Lower leg skin (tissue), 4 donors: Measurements from ENCODE around the gene SLC17A3. TPM values are rescaled to one million over a fixed set of nuclear protein-coding genes. Genes with fewer than 3 reads are reported as not detected.

Source experiments
- DNase-seq, 2 donors: peaks; one replicate each; pipeline ENCODE4 v3.0.0-alpha.2; 2019; ENCODE audit warnings: low spot score in 2 of 2
- H3K4me3 ChIP-seq: fragments of 200-600 bp; sonication (generic); 2 replicates; pipeline ENCODE4 v1.5.1; 2017; ENCODE audit warnings: mild to moderate bottlenecking, low read depth; ENCODE audit not compliant: poor library complexity, severe bottlenecking
- POLR2A ChIP-seq, 2 donors: fragments of 450-650 bp; IDR thresholded peaks; one replicate each; pipeline ENCODE4 v1.6.1; 2016 to 2017; ENCODE audit warnings: antibody characterized with exemption in 2 of 2, mild to moderate bottlenecking in 1 of 2, moderate library complexity in 1 of 2
- WGBS, 2 donors: methylation state at CpG; one replicate each; pipeline ENCODE4 v1.1.5; 2018; 5-methylcytosine and 5-hydroxymethylcytosine counted together
- intact Hi-C: fragments of 100-400 bp; cut with DNase I; formaldehyde crosslinking; loops from one replicate; pipeline ENCODE4 v1.15.0; 2023; ENCODE audit warnings: low total_unique reads
- total RNA-seq, 4 donors: library from RNA; depleted of rRNA; stranded (reverse); fragments of >200 nt; gene quantifications; one replicate each; pipeline ENCODE4 v1.1.0, GENCODE V29; 2016
- TF ChIP-seq, protein P1 (sequence below), 3 donors: fragments of 450-650 bp; IDR thresholded peaks; one replicate each; pipeline ENCODE4 v1.5.1; 2016; ENCODE audit warnings: antibody characterized with exemption in 3 of 3, mild to moderate bottlenecking in 3 of 3, moderate library complexity in 2 of 3

The SLC17A3 gene
- total RNA-seq, 4 donors from 2014 or later = not detected

DNA sequence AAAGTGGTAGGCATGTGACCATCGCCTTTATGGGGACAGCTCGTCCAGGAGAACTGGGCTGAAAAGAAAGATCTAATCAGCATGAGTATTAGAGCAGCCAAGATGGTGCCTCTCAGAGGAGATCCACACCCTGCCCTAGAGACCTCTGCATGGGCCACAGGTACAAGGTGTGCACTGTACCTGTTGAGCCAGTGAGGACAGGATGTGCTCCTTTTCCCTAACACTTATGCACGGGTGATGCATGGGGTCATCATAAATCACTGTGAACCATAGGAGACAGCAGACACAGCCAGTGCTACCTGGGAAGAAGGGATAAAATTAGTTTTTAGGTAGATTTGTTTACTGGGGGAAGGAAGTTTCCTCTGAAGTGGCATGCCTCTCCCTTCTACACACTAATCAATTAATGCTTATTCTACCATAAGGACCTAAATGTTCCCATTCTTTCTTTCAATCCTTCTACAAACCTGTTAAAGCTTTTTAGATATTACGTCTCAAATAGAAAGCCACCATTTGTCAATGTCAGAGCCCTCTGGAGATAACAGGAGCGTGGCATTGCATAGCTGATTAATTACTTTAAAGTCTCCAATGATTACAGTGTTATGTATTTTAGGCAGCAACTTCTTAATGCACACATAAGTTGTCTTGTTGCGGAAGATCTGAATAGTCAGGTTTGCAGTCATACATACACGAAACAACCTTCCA lies 42.9 kb upstream of the SLC17A3 start:
- DNase-seq = no peak
- WGBS, 2 donors = 78 to 84% methylated on average over 7 of the region's 7 CpGs
- no peak overlapping the region for H3K4me3 ChIP-seq
- TF ChIP-seq, protein P1, sequence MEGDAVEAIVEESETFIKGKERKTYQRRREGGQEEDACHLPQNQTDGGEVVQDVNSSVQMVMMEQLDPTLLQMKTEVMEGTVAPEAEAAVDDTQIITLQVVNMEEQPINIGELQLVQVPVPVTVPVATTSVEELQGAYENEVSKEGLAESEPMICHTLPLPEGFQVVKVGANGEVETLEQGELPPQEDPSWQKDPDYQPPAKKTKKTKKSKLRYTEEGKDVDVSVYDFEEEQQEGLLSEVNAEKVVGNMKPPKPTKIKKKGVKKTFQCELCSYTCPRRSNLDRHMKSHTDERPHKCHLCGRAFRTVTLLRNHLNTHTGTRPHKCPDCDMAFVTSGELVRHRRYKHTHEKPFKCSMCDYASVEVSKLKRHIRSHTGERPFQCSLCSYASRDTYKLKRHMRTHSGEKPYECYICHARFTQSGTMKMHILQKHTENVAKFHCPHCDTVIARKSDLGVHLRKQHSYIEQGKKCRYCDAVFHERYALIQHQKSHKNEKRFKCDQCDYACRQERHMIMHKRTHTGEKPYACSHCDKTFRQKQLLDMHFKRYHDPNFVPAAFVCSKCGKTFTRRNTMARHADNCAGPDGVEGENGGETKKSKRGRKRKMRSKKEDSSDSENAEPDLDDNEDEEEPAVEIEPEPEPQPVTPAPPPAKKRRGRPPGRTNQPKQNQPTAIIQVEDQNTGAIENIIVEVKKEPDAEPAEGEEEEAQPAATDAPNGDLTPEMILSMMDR (IDR thresholded peaks at IDR 0.05) = no peak
- no peak for TF ChIP-seq POLR2A (IDR thresholded peaks at IDR 0.05)
- intact Hi-C loops = no loop called here

DNA sequence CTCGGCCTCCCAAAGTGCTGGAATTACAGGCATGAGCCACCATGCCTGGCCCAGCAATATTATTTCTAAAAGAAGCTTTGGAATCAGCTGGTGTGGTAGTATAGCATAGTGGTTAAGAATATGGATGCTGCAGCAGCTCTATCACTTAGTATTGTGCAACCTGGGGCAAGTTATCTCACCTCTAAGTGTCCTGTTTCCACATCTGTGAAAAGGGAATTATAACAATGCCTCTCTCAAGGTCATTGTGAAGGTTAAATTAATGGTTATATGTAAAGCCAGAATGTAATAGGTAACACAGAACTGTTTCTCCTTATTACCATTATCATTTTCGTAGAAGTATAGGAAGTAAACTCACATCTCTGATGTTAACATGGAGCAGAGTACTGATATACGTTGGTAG lies 42.3 kb upstream of the SLC17A3 start:
- intact Hi-C loops = no loop called here
- WGBS, 2 donors = 79 to 83% methylated on average over 3 of the region's 3 CpGs
- no peak overlapping the region for H3K4me3 ChIP-seq
- TF ChIP-seq, protein P1 (IDR thresholded peaks at IDR 0.05) = no peak
- TF ChIP-seq POLR2A (IDR thresholded peaks at IDR 0.05) = no peak
- DNase-seq = no peak

- 62 to 81% methylated on average over 3 of the region's 3 CpGs for WGBS, 2 donors
- DNase-seq = no peak
- intact Hi-C loops = no loop called here
- H3K4me3 ChIP-seq = no peak overlapping the region
- no peak for TF ChIP-seq POLR2A (IDR thresholded peaks at IDR 0.05)
- TF ChIP-seq, protein P1 (IDR thresholded peaks at IDR 0.05) = no peak
Observed at GRCh38 chr6:25913741-25914140, 39.7 kb upstream of the SLC17A3 start.

DNA sequence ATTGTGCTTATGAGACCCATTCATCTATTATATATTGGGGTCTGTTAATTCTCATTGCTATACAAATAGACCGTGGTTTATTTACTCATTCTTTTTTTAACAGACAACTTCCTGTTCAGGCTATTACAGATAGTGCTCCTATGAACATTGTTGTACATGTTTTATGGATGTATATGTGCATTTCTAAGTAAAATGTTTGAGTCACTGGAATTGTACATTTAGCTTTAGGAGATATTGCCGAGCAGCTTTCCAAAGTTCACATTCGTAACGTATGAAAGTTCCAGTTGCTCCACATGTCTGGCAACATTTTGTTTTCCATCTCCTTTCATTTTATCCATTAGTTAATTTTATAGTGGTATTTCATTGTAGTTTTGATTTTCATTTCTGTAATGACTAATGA lies 37.3 kb upstream of the SLC17A3 start:
- no peak for DNase-seq
- no peak overlapping the region for H3K4me3 ChIP-seq
- TF ChIP-seq, protein P1 (IDR thresholded peaks at IDR 0.05) = no peak
- TF ChIP-seq POLR2A (IDR thresholded peaks at IDR 0.05) = no peak
- 76 to 81% methylated on average over 4 of the region's 4 CpGs for WGBS, 2 donors
- intact Hi-C loops = no loop called here

DNA sequence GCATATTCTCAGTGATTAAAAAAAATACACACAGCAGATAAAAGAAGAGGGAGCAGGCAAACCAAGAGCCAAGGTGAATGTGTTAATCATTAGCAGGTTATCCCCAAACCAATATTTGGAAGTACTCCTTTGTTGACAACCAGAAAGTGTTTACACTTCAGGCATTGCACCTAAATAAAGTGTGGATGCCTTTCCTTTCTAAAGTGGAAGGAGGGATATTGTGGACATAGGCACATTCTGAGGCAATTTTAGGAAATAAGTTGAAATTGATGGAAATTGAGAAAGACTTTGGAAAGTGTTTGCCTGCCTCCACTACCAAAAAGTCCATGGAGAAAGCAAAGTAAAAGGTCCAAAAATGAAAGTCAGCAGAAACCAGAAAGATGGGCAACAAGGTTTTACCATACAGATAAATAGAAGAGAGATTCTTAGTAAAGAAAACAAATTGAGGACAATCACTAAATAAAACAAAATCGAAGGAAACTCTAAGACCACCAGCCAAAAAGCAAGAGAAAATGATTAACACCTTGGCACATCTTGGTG lies 33.5 kb upstream of the SLC17A3 start:
- H3K4me3 ChIP-seq = no peak overlapping the region
- TF ChIP-seq, protein P1 (IDR thresholded peaks at IDR 0.05) = no peak
- no peak for TF ChIP-seq POLR2A (IDR thresholded peaks at IDR 0.05)
- intact Hi-C loops = no loop called here
- WGBS, 2 donors = 72 to 78% methylated on average over 1 of the region's 1 CpG
- no peak for DNase-seq
